Spleen (tissue), 7 donors: ENCODE measurements around the gene EXOSC7.
A peak's percentile ranks its signal among the peaks of the same experiment; 100 is the strongest.

ENCODE experiments used
- POLR2A ChIP-seq, 3 donors: fragments of 450-650 bp; IDR thresholded peaks; one replicate each; pipeline ENCODE4 v1.5.1; 2017; ENCODE audit warnings: antibody characterized with exemption in 3 of 3, mild to moderate bottlenecking in 1 of 3
- TF ChIP-seq, protein P1 (sequence below), 11 experiments: fragments of 200-600 bp in 7 of 11; fragments of 450-650 bp in 4 of 11; sonication (generic) in 4 of 11; IDR thresholded peaks in 8 of 11; conservative IDR thresholded peaks in 3 of 11; 1 replicate in 7 of 11; 2 replicates in 4 of 11; pipeline versions ENCODE4 v1.4.0 to v1.8.0; 2016 to 2021; ENCODE audit warnings: antibody characterized with exemption in 11 of 11, inconsistent platforms in 4 of 11, mild to moderate bottlenecking in 1 of 11
- donor health status: DM: no; HTN: no; CAD: no; lungs with moderate emphysema.
- donor health status: DM: no; HTN: no; CAD: no.
- donor health status: DM: no; HTN: no; CAD: no.

DNA sequence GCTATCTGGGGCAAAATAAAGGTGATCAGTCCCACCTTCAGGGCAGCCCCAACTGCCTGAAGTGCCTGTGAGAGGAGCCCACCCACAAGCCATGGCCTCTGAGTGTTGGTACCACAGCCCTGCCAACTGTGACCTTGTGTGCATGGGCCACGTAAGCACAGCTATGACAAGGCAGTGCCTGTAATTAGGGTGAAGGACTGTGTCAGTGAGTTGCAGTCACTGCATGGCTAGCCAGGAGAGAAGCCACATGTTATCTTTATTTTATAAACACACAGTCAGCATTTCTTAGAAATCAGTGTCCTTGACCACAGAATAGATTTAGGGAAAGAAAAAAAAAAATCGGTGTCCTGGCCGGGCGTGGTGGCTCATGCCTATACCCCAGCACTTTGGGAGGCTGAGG lies 24.8 kb downstream of the EXOSC7 start:
- TF ChIP-seq, protein P1, sequence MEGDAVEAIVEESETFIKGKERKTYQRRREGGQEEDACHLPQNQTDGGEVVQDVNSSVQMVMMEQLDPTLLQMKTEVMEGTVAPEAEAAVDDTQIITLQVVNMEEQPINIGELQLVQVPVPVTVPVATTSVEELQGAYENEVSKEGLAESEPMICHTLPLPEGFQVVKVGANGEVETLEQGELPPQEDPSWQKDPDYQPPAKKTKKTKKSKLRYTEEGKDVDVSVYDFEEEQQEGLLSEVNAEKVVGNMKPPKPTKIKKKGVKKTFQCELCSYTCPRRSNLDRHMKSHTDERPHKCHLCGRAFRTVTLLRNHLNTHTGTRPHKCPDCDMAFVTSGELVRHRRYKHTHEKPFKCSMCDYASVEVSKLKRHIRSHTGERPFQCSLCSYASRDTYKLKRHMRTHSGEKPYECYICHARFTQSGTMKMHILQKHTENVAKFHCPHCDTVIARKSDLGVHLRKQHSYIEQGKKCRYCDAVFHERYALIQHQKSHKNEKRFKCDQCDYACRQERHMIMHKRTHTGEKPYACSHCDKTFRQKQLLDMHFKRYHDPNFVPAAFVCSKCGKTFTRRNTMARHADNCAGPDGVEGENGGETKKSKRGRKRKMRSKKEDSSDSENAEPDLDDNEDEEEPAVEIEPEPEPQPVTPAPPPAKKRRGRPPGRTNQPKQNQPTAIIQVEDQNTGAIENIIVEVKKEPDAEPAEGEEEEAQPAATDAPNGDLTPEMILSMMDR (IDR thresholded peaks at IDR 0.05 in 8 of 11, conservative IDR thresholded peaks at IDR 0.05 in 3 of 11), result no peak
- peak in 1 of 3 donors; percentile 22 for TF ChIP-seq POLR2A (IDR thresholded peaks at IDR 0.05)
